ENCODE measurements around the gene CTCFL.

- TF ChIP-seq REST (IDR thresholded peaks at IDR 0.05; ENCODE audit: insufficient read depth in 1 of 2, low read depth in 2 of 2, low read length in 2 of 2) (no peak), TAF1 (IDR thresholded peaks at IDR 0.05; ENCODE audit: borderline replicate concordance, insufficient read depth, low read length) (no peak), POLR2AphosphoS5 (IDR thresholded peaks at IDR 0.05; ENCODE audit: low read depth, low read length) (no peak), FOXP2 (optimal IDR thresholded peaks at IDR 0.05; ENCODE audit: borderline replicate concordance, extremely low read depth, extremely low read length, insufficient read depth) (no peak)
These were observed 10.6 kb downstream of the CTCFL start for GRCh38 chr20:57514273-57514751.

Data from PFSK-1 (cell line).